T-cell (primary cell): ENCODE measurements around the gene ZNF654. TPM values are rescaled to one million over a fixed set of nuclear protein-coding genes. Genes with fewer than 3 reads are reported as not detected.

ENCODE experiments used
- ATAC-seq, 4 experiments: fragments of 200-7000 bp in 3 of 4; fragments of 150-1000 bp in 1 of 4; cut with Tn5 transposase; replicated peaks in 1 of 4; 1 replicate in 3 of 4; 2 replicates in 1 of 4; pipeline ENCODE4 v1.10.0; 2021; ENCODE audit warnings: moderate library complexity in 3 of 4, mild to moderate bottlenecking in 2 of 4, moderate number of reproducible peaks in 1 of 4
- CTCF ChIA-PET, 2 donors: fragments of 300-600 bp; sonication (Branson Sonifier 250); formaldehyde crosslinking; loops; one replicate each; lab custom pipeline; 2022; ENCODE audit warnings: antibody characterized with exemption in 2 of 2; lab: Charles Lee
- POLR2A ChIA-PET, 2 donors: fragments of 300-600 bp; sonication (Branson Sonifier 250); formaldehyde crosslinking; loops; one replicate each; lab custom pipeline; 2022; ENCODE audit warnings: antibody characterized with exemption in 2 of 2; lab: Charles Lee
- DNase-seq, 35 experiments: peaks; one replicate each; pipeline versions ENCODE4 v3.0.0 to v3.0.0-alpha.2; 2013 to 2023
- H3K27ac ChIP-seq: one replicate; pipeline ENCODE4 v1.5.1; 2013; ENCODE audit warnings: low read length
- H3K27me3 ChIP-seq, 2 experiments: replicated peaks in 1 of 2; 1 replicate in 1 of 2; 2 replicates in 1 of 2; pipeline versions ENCODE4 v1.6.1 to v1.7.0; 2013; ENCODE audit warnings: low read length in 1 of 2, mixed read lengths in 1 of 2; ENCODE audit not compliant: control insufficient read depth in 2 of 2, insufficient read depth in 2 of 2; ENCODE audit errors: extremely low read depth in 1 of 2
- H3K36me3 ChIP-seq, 2 donors: 1 replicate in 1 of 2; 2 replicates in 1 of 2; pipeline versions ENCODE4 v1.6.1 to v1.7.0; 2013; ENCODE audit warnings: low read length in 1 of 2; ENCODE audit not compliant: control insufficient read depth in 2 of 2, insufficient read depth in 1 of 2; ENCODE audit errors: extremely low read depth in 1 of 2
- H3K4me1 ChIP-seq, 2 experiments: 1 replicate in 1 of 2; 2 replicates in 1 of 2; pipeline versions ENCODE4 v1.6.1 to v1.7.0; 2013; ENCODE audit warnings: low read length in 2 of 2, mixed read lengths in 1 of 2; ENCODE audit not compliant: insufficient read depth in 2 of 2, control insufficient read depth in 1 of 2; ENCODE audit errors: extremely low read depth in 1 of 2
- H3K4me3 ChIP-seq, 2 donors: 1 replicate in 1 of 2; 2 replicates in 1 of 2; pipeline versions ENCODE4 v1.5.1 to v1.7.0; 2013; ENCODE audit warnings: mild to moderate bottlenecking in 2 of 2, low read length in 1 of 2, moderate library complexity in 1 of 2; ENCODE audit not compliant: control insufficient read depth in 1 of 2; ENCODE audit errors: extremely low read depth in 1 of 2
- H3K9me3 ChIP-seq: 2 replicates; pipeline ENCODE4 v1.7.0; 2013
- H3K27ac Mint-ChIP-seq, 2 donors: one replicate each; pipeline ENCODE4 v1.8.0; 2020 to 2021; ENCODE audit warnings: mild to moderate bottlenecking in 2 of 2, mixed read lengths in 2 of 2
- H3K27me3 Mint-ChIP-seq, 2 donors: one replicate each; pipeline ENCODE4 v1.8.0; 2021 to 2022; ENCODE audit warnings: mixed read lengths in 2 of 2
- H3K36me3 Mint-ChIP-seq: one replicate; pipeline ENCODE4 v1.8.0; 2021; ENCODE audit warnings: mixed read lengths
- H3K4me1 Mint-ChIP-seq, 3 donors: one replicate each; pipeline ENCODE4 v1.8.0; 2020 to 2022; ENCODE audit warnings: mixed read lengths in 3 of 3, mild to moderate bottlenecking in 1 of 3
- H3K4me3 Mint-ChIP-seq, 3 donors: one replicate each; pipeline ENCODE4 v1.8.0; 2020 to 2022; ENCODE audit warnings: mild to moderate bottlenecking in 3 of 3, mixed read lengths in 3 of 3, moderate library complexity in 3 of 3
- H3K9me3 Mint-ChIP-seq, 3 donors: one replicate each; pipeline ENCODE4 v1.8.0; 2020 to 2022; ENCODE audit warnings: mixed read lengths in 3 of 3
- WGBS: methylation state at CpG from one replicate; pipeline ENCODE4 v1.1.5; 2013; ENCODE audit warnings: missing lambda C conversion rate; ENCODE audit not compliant: insufficient coverage; 5-methylcytosine and 5-hydroxymethylcytosine counted together
- total RNA-seq, 35 experiments: library from RNA in 6 of 35; stranded (reverse) in 6 of 35; fragments of 120-200 nt in 1 of 35; gene quantifications; one replicate each; pipeline versions ENCODE4 v1.2.1 to v1.2.4 and lab custom pipeline; 2013 to 2026

Gene ZNF654
- total RNA-seq, 5 donors from 2014 or later (not counting 1 experiment from before 2014, with no cell fraction given) = 14.1 to 21.5 (median 17.1) TPM

GRCh38 chr3:88090681-88091080 lies 31.6 kb downstream of the ZNF654 start:
- Histone ChIP-seq H3K27ac (no peak overlapping the region), H3K9me3 (peaks cover 2% of the 10 kb centered on the region), H3K4me3 (no peak overlapping the region), H3K27me3 (no peaks in the 10 kb centered on the region), H3K36me3 (peaks cover 0 to 21% of the 10 kb centered on the region in 2 donors), H3K4me1 (no peaks in the 10 kb centered on the region)
- POLR2A ChIA-PET = no interaction called here
- Mint-ChIP-seq H3K4me3 (no peak overlapping the region), H3K27me3 (no peaks in the 10 kb centered on the region), H3K36me3 (peaks cover 58% of the 10 kb centered on the region), H3K9me3 (peaks cover 0 to 9% (median 5%) of the 10 kb centered on the region in 3 donors), H3K4me1 (peaks cover 17 to 22% (median 18%) of the 10 kb centered on the region in 3 donors), H3K27ac (no peak overlapping the region)
- WGBS = no CpG with 5 or more reads among the region's 4 CpGs
- DNase-seq (no peak), ATAC-seq (no peak)
- CTCF ChIA-PET = no interaction called here

- H3K27me3 Mint-ChIP-seq = no peaks in the 10 kb centered on the region
- no peak overlapping the region for H3K27ac Mint-ChIP-seq
- H3K36me3 Mint-ChIP-seq = peaks cover 68% of the 10 kb centered on the region
- Histone ChIP-seq H3K36me3 (peaks cover 0 to 13% of the 10 kb centered on the region in 2 donors), H3K27ac (no peak overlapping the region), H3K4me1 (no peaks in the 10 kb centered on the region), H3K9me3 (peaks cover 2% of the 10 kb centered on the region), H3K4me3 (no peak overlapping the region), H3K27me3 (no peaks in the 10 kb centered on the region)
- ChIA-PET CTCF (no interaction called here), POLR2A (no interaction called here)
- ATAC-seq (no peak), DNase-seq (no peak)
- no peak overlapping the region for H3K4me3 Mint-ChIP-seq
- peaks cover 22 to 23% (median 22%) of the 10 kb centered on the region in 3 donors for H3K4me1 Mint-ChIP-seq
- peaks cover 2 to 9% (median 5%) of the 10 kb centered on the region in 3 donors for H3K9me3 Mint-ChIP-seq
Observed at GRCh38 chr3:88092270-88092669, 33.2 kb downstream of the ZNF654 start.

DNA sequence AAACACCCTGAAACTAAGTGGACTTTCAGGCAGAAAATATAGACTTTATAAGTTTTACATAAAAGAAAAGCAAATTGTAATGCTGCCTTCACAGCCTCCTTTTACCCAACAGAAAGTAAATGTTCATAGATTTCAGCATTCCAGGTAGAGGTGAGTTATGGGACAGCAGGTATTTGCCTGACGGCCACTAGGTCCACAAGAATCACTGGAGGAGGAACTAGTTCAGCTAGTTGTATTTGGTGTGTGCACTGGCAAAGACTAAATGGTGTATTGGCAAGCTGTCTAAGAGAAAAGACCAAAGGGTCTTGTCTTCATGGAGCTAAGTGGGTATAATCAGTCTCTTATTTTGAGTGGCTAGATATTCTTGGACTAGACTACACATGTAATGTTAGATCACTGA lies 34.2 kb downstream of the ZNF654 start:
- no peak for DNase-seq
- no peak overlapping the region for H3K4me3 Mint-ChIP-seq
- no peaks in the 10 kb centered on the region for H3K4me1 ChIP-seq
- H3K27me3 ChIP-seq = no peaks in the 10 kb centered on the region
- ChIA-PET CTCF (no interaction called here), POLR2A (no interaction called here)
- no peak overlapping the region for H3K27ac ChIP-seq
- no peak overlapping the region for H3K4me3 ChIP-seq
- peaks cover 2% of the 10 kb centered on the region for H3K9me3 ChIP-seq
- H3K9me3 Mint-ChIP-seq = peaks cover 2 to 9% (median 5%) of the 10 kb centered on the region in 3 donors
- ATAC-seq = no peak
- H3K27ac Mint-ChIP-seq = no peak overlapping the region
- H3K36me3 ChIP-seq = peaks cover 0 to 10% of the 10 kb centered on the region in 2 donors
- peaks cover 74% of the 10 kb centered on the region for H3K36me3 Mint-ChIP-seq
- H3K4me1 Mint-ChIP-seq = peaks cover 21 to 26% (median 23%) of the 10 kb centered on the region in 3 donors
- H3K27me3 Mint-ChIP-seq = no peaks in the 10 kb centered on the region
- WGBS = 100% methylated on average over 1 of the region's 1 CpG

DNA sequence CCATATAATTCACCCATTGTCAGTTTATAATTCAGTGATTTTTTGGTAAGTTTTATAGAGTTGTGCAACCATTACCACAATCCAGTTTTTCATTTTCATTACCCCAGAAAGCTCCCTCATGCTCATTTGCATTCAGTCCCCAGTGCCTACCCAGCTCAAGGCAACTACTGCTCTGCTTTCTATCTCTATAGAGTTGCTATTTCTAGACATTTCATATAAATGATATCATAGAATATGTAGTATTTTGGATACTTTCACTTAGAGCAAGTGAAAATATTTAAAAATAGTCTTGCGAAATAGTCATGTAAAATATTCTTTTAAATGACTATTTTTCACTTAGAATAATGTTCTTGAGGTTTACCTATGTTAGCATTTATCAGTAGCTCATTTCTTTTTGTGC lies 42.1 kb downstream of the ZNF654 start:
- peaks cover 3 to 14% (median 4%) of the 10 kb centered on the region in 3 donors for H3K9me3 Mint-ChIP-seq
- ChIA-PET POLR2A (no interaction called here), CTCF (interaction anchor here (0.5 to 1.1 kb wide), 3 partner anchors 11 to 27 kb away, joined by 3 to 6 read pairs (median 5); no protein-coding TSS in a partner anchor)
- DNase-seq (no peak), ATAC-seq (no peak)
- no peaks in the 10 kb centered on the region for H3K27me3 Mint-ChIP-seq
- H3K27me3 ChIP-seq = no peaks in the 10 kb centered on the region
- no peak overlapping the region for H3K4me3 Mint-ChIP-seq
- H3K4me3 ChIP-seq = no peak overlapping the region
- peaks cover 29 to 44% (median 30%) of the 10 kb centered on the region in 3 donors for H3K4me1 Mint-ChIP-seq
- no CpG with 5 or more reads among the region's 1 CpG for WGBS
- H3K4me1 ChIP-seq = no peaks in the 10 kb centered on the region
- peaks cover 55% of the 10 kb centered on the region for H3K36me3 Mint-ChIP-seq
- H3K9me3 ChIP-seq = peaks cover 2% of the 10 kb centered on the region
- no peak overlapping the region for H3K27ac Mint-ChIP-seq
- no peak overlapping the region for H3K27ac ChIP-seq
- no peaks in the 10 kb centered on the region for H3K36me3 ChIP-seq

GRCh38 chr3:88105325-88105724 lies 46.3 kb downstream of the ZNF654 start:
- H3K4me3 ChIP-seq = no peak overlapping the region
- H3K27ac ChIP-seq = no peak overlapping the region
- H3K9me3 Mint-ChIP-seq = peaks cover 3 to 14% (median 3%) of the 10 kb centered on the region in 3 donors
- H3K4me1 ChIP-seq = peaks cover 0 to 2% of the 10 kb centered on the region in 2 experiments
- no peaks in the 10 kb centered on the region for H3K27me3 ChIP-seq
- H3K36me3 ChIP-seq = no peaks in the 10 kb centered on the region
- H3K4me3 Mint-ChIP-seq = no peak overlapping the region
- peaks cover 27% of the 10 kb centered on the region for H3K36me3 Mint-ChIP-seq
- no peak overlapping the region for H3K27ac Mint-ChIP-seq
- H3K9me3 ChIP-seq = peaks cover 2% of the 10 kb centered on the region
- no peaks in the 10 kb centered on the region for H3K27me3 Mint-ChIP-seq
- ChIA-PET CTCF (no interaction called here), POLR2A (interaction anchor here in 1 of 2 donors (0.6 kb wide), 1 partner anchor 100 kb away, joined by 3 read pairs; no protein-coding TSS in a partner anchor)
- ATAC-seq (no peak), DNase-seq (no peak)
- H3K4me1 Mint-ChIP-seq = peaks cover 42 to 52% (median 51%) of the 10 kb centered on the region in 3 donors

GRCh38 chr3:88112289-88112688 lies 53.2 kb downstream of the ZNF654 start:
- Histone ChIP-seq H3K9me3 (no peaks in the 10 kb centered on the region), H3K4me1 (peaks cover 0 to 2% of the 10 kb centered on the region in 2 experiments), H3K27ac (no peak overlapping the region), H3K4me3 (no peak overlapping the region), H3K36me3 (peaks cover 0 to 10% of the 10 kb centered on the region in 2 donors), H3K27me3 (no peaks in the 10 kb centered on the region)
- ChIA-PET POLR2A (interaction anchor here (0.5 to 0.7 kb wide), 2 partner anchors 44 to 59 kb away, joined by 3 read pairs; no protein-coding TSS in a partner anchor), CTCF (interaction anchor here (0.5 to 2.2 kb wide), 13 partner anchors 11 to 814 kb away, joined by 3 to 30 read pairs (median 5); partner anchors contain the start of genes C3orf38 (in 2 of the 2) and CGGBP1 (in 1 of the 2))
- peaks cover 27 to 42% (median 30%) of the 10 kb centered on the region in 3 donors for H3K4me1 Mint-ChIP-seq
- no CpG with 5 or more reads among the region's 1 CpG for WGBS
- DNase-seq (no peak), ATAC-seq (no peak)
- no peak overlapping the region for H3K4me3 Mint-ChIP-seq
- peaks cover 24% of the 10 kb centered on the region for H3K36me3 Mint-ChIP-seq
- H3K27ac Mint-ChIP-seq = no peak overlapping the region
- H3K27me3 Mint-ChIP-seq = no peaks in the 10 kb centered on the region
- H3K9me3 Mint-ChIP-seq = no peaks in the 10 kb centered on the region
